Heart right ventricle (tissue), 16 donors: ENCODE data around the gene RNF151. TPM values are rescaled to one million over a fixed set of nuclear protein-coding genes. Genes with fewer than 3 reads are reported as not detected.

ENCODE experiments used
- ATAC-seq, 8 donors: fragments of 200-7000 bp; cut with Tn5 transposase; one replicate each; pipeline ENCODE4 v1.9.1; 2020; ENCODE audit warnings: mild to moderate bottlenecking in 8 of 8, moderate library complexity in 8 of 8, moderate number of reproducible peaks in 1 of 8
- DNase-seq, 2 donors: peaks; one replicate each; pipeline ENCODE4 v3.0.0-alpha.2; 2020
- H3K27ac ChIP-seq, 10 donors: fragments of 200-600 bp; sonication (generic) in 2 of 10; one replicate each; pipeline versions ENCODE4 v1.5.0 to v1.8.0; 2020 to 2022; ENCODE audit warnings: mild to moderate bottlenecking in 3 of 10
- H3K27me3 ChIP-seq, 7 donors: fragments of 200-600 bp; one replicate each; pipeline ENCODE4 v1.8.0; 2021 to 2022; ENCODE audit warnings: mild to moderate bottlenecking in 2 of 7
- H3K36me3 ChIP-seq, 9 donors: fragments of 200-600 bp; sonication (generic) in 1 of 9; one replicate each; pipeline versions ENCODE4 v1.5.0 to v1.8.0; 2020 to 2022; ENCODE audit warnings: mild to moderate bottlenecking in 2 of 9
- H3K4me1 ChIP-seq, 9 donors: fragments of 200-600 bp; sonication (generic) in 1 of 9; one replicate each; pipeline versions ENCODE4 v1.5.0 to v1.8.0; 2020 to 2022; ENCODE audit warnings: mild to moderate bottlenecking in 4 of 9
- H3K4me3 ChIP-seq, 10 donors: fragments of 200-600 bp; sonication (generic) in 2 of 10; one replicate each; pipeline versions ENCODE4 v1.5.0 to v1.8.0; 2020 to 2022; ENCODE audit warnings: mild to moderate bottlenecking in 7 of 10, moderate library complexity in 2 of 10
- H3K9me3 ChIP-seq, 11 donors: fragments of 200-600 bp in 10 of 11; sonication (generic) in 2 of 11; one replicate each; pipeline versions ENCODE4 v1.5.0 to v1.8.0; 2013 to 2022; ENCODE audit warnings: mild to moderate bottlenecking in 2 of 11, control low read depth in 1 of 11, moderate library complexity in 1 of 11
- WGBS, 2 donors: extraction: QIAGEN DNeasy Blood & Tissue Kit; methylation state at CpG; one replicate each; pipeline ENCODE4 v1.1.7; 2013; ENCODE audit warnings: inconsistent platforms in 1 of 2; 5-methylcytosine and 5-hydroxymethylcytosine counted together
- intact Hi-C, 10 donors: fragments of 100-400 bp; cut with DNase I; formaldehyde crosslinking; loops; one replicate each; pipeline versions ENCODE4 v1.11.1 to v1.14.2; 2022
- polyA plus RNA-seq, 2 donors: library from polyadenylated mRNA; stranded (reverse); fragments of 200-250 nt; gene quantifications; one replicate each; pipeline ENCODE4 v1.2.3, GENCODE V29; 2013
- total RNA-seq, 10 donors: library from RNA; stranded (reverse); fragmentation: NEBNext Ultra II Directional in 3 of 10; extraction: Animal tissue kit (Norgen Biotek cat#: 25700) in 3 of 10; gene quantifications; one replicate each; pipeline versions ENCODE4 v1.2.1 to v1.2.4, GENCODE V29; 2021 to 2023
- TF ChIP-seq, protein P1 (sequence below), 9 donors: fragments of 200-600 bp; sonication (generic) in 2 of 9; IDR thresholded peaks; one replicate each; pipeline versions ENCODE4 v1.5.0 to v1.8.0; 2021 to 2022; ENCODE audit warnings: antibody characterized with exemption in 9 of 9, mild to moderate bottlenecking in 5 of 9, moderate library complexity in 1 of 9
- donor health status: Arrhythmogenic right ventricular cardiomyopathy.
- donor health status: ischemic (EF 13 %, LVEDD 7.1; RV severe dilation, severe dysfunction).
- donor health status: healthy with polysubstance abuse.
- donor health status: DM: no; HTN: yes; CAD: no.
- donor health status: DM: no; HTN: no; CAD: no.
- donor health status: ischemic (EF 25% LVEDD 6.9; RV normal size, moderate dysfunction).
- donor health status: ischemic (EF 25% LVEDD 5.7; RV mildly dilated, moderate dysfunction).
- donor health status: healthy.
- donor health status: DM: yes; HTN: yes; CAD: no.
- donor health status: Ischemic cardiomyopathy.
- donor health status: ischemic (EF 35%, LVEDD 5.7; RV mildly dilated, moderate dysfunction).
- donor health status: nonischemic (EF 11% LVEDD 7.7; RV severe dilation, severe dysfunction).
- donor health status: DM: yes; HTN: yes; CAD: no.
- donor health status: PGD.
- donor health status: ischemic (EF 29% LVEDD 5.4; RV normal size, mild dysfunction).
- donor health status: nonischemic (EF 23%, LVEDD 6.1; RV moderate dilation, normal function).

The RNF151 gene
- total and polyA plus RNA-seq, 12 donors = not detected

DNA sequence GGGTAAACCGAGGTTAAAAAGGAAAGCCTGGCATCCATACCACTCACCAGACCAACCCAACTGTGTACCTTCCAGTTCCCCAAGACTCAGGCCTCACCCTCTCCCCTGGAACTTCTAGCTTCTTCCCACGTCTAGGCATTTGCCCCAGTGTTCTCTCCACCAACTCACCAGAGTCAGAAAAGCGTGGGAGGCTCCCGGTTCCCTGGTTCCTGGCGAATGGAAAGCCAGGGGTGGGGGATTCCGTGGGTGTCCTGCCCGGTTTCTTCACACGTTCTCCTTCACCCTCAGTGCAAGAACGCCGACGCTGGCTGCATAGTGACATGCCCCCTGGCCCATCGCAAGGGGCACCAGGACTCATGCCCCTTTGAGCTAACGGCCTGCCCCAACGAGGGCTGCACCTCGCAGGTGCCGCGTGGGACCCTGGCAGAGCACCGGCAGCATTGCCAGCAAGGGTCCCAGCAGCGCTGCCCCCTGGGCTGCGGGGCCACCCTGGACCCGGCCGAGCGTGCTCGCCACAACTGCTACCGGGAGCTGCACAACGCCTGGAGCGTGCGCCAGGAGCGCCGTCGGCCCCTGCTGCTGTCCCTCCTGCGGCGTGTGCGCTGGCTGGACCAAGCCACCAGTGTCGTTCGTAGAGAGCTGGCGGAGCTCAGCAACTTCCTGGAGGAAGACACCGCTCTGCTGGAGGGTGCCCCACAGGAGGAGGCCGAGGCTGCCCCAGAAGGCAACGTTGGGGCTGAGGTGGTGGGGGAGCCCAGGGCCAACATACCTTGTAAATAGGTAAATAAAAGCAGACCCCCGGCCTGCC, 1.7 kb downstream of the RNF151 start:
- H3K27me3 ChIP-seq = no peaks in the 10 kb centered on the region
- H3K9me3 ChIP-seq = no peaks in the 10 kb centered on the region
- H3K4me3 ChIP-seq = no peak overlapping the region
- ATAC-seq = no peak
- H3K4me1 ChIP-seq = peaks cover 18 to 44% (median 38%) of the 10 kb centered on the region in 9 donors
- no peak for DNase-seq
- no peak overlapping the region for H3K27ac ChIP-seq
- peaks cover 0 to 6% (median 3%) of the 10 kb centered on the region in 9 donors for H3K36me3 ChIP-seq
- TF ChIP-seq, protein P1, sequence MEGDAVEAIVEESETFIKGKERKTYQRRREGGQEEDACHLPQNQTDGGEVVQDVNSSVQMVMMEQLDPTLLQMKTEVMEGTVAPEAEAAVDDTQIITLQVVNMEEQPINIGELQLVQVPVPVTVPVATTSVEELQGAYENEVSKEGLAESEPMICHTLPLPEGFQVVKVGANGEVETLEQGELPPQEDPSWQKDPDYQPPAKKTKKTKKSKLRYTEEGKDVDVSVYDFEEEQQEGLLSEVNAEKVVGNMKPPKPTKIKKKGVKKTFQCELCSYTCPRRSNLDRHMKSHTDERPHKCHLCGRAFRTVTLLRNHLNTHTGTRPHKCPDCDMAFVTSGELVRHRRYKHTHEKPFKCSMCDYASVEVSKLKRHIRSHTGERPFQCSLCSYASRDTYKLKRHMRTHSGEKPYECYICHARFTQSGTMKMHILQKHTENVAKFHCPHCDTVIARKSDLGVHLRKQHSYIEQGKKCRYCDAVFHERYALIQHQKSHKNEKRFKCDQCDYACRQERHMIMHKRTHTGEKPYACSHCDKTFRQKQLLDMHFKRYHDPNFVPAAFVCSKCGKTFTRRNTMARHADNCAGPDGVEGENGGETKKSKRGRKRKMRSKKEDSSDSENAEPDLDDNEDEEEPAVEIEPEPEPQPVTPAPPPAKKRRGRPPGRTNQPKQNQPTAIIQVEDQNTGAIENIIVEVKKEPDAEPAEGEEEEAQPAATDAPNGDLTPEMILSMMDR (IDR thresholded peaks at IDR 0.05) = no peak
- WGBS, 2 donors = 88% methylated on average over 41 of the region's 41 CpGs
- intact Hi-C loops = no loop called here

DNA sequence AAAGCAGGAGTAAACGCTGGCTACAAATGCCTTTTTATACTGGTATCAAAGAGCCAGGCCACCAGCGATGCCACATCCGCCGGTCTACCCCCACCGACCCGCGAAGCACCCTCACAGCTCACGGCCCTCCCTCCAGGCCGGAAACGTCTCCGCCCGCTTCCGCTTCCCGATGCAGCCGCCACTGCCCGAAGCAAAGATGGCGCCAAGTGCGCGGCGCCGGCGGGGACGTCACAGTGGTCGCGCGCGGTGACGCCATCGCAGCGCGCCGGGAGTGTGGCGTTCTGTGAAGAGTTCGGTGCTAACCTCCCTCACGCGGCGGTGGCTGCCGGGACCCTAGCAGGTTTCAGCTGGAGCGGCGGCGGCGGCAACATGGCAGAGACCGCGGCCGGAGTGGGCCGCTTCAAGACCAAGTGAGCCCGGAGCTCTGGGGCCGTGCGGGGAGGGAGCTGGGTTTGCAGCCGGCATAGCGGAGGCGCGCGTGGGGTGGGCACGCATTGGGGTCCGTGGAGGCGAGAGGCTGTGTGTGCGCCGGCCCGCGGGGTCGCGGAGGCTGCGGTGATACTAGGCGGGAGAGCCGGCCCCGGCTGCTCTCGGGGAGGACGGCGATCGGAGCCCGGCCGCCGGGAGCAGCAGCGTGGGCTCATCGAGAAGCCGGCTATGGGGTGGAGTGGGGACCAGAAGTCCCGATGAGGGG, 5.3 kb downstream of the RNF151 start, which contains the start of gene TBL3:
TSS of gene TBL3 (plus strand) at position 258 of the 694 bp plus-strand sequence. CDS start at position 370, 112 bp downstream.
- TF ChIP-seq, protein P1 (IDR thresholded peaks at IDR 0.05) = no peak
- Histone ChIP-seq H3K36me3 (peaks cover 11 to 33% (median 28%) of the 10 kb centered on the region in 9 donors), H3K9me3 (no peaks in the 10 kb centered on the region), H3K4me3 (peak within 1 kb of the TSS; percentile 78 to 100 (median 91)), H3K4me1 (peaks cover 12 to 32% (median 21%) of the 10 kb centered on the region in 9 donors), H3K27ac (peak within 1 kb of the TSS; percentile 62 to 98 (median 88)), H3K27me3 (peaks cover 0 to 22% (median 10%) of the 10 kb centered on the region in 7 donors)
- intact Hi-C loops = no loop called here
- DNase-seq (peak; percentile 93 to 94), ATAC-seq (peak; percentile 87 to 97 (median 96))
- WGBS, 2 donors = 0% methylated on average over 72 to 78 of the region's 78 CpGs

DNA sequence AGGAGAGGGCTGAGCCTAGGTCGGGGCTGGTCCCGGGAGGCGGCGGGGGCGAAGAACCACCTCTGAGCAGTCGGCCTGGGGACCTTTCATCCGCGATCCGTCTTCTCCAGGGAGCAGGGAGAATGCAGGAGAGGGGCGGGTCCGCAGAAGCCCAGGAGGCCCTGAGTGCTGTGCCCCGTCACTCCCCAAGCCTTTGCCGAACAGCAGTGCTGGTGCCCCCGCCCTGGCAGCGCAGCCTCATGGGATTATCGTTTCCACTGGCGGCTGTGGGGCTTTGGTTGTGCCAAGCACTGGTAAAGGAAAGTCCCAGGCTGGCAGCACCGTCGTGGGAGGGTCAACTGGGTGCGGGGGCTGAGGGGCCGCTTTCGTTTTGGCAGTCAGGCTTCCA, 5.8 kb downstream of the RNF151 start:
- no peaks in the 10 kb centered on the region for H3K9me3 ChIP-seq
- peak overlapping the region; percentile 78 to 100 (median 91) for H3K4me3 ChIP-seq
- no peak for DNase-seq
- H3K27me3 ChIP-seq = peaks cover 0 to 26% (median 16%) of the 10 kb centered on the region in 7 donors
- WGBS, 2 donors = 3 to 4% methylated on average over 22 of the region's 22 CpGs
- intact Hi-C loops = no loop called here
- peak overlapping the region in 6 of 10 donors; percentile 84 to 98 (median 88) for H3K27ac ChIP-seq
- peaks cover 12 to 38% (median 33%) of the 10 kb centered on the region in 9 donors for H3K36me3 ChIP-seq
- TF ChIP-seq, protein P1 (IDR thresholded peaks at IDR 0.05) = no peak
- peaks cover 12 to 32% (median 21%) of the 10 kb centered on the region in 9 donors for H3K4me1 ChIP-seq
- peak in 1 of 8 donors; percentile 1 for ATAC-seq

DNA sequence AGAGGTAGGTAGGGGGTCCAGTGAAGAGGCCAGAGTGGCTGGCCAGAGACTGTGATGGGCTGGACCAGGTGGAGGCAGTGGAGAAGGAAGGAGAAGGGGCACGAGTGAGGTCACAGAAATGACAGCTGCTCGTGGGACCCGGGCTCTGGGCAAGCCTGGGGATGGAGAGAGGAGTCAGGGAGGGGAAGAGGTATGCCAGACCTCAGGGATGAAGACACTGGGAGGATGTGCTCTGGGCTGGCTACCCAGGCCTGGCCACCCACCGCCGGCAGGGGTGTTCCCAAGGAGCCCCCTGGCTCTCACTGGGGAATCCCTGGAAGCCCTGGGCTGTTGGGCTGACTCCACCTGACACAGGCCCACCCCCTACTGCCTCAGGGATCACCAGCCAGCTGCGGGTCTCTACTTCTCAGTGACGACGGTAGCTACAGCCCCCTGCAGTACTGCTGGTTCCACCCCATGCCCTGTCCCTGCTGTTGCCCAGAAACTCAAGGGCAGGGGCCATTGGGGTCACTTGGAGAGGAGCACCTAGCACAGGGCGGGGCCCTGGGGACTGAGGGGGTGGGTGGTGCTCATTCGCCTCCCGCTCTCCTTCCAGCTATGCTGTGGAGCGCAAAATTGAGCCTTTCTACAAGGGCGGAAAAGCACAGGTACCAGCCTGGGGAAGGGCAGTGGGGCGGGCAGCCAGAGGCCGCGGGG, 7.0 kb downstream of the RNF151 start:
- ATAC-seq (no peak), DNase-seq (no peak)
- Histone ChIP-seq H3K36me3 (peaks cover 12 to 49% (median 44%) of the 10 kb centered on the region in 9 donors), H3K4me3 (peak overlapping the region in 1 of 10 donors; percentile 86), H3K9me3 (no peaks in the 10 kb centered on the region), H3K4me1 (peaks cover 12 to 32% (median 21%) of the 10 kb centered on the region in 9 donors), H3K27ac (no peak overlapping the region), H3K27me3 (peaks cover 1 to 38% (median 27%) of the 10 kb centered on the region in 7 donors)
- 92% methylated on average over 14 to 16 of the region's 16 CpGs for WGBS, 2 donors
- TF ChIP-seq, protein P1 (IDR thresholded peaks at IDR 0.05) = no peak
- intact Hi-C loops = no loop called here
